ENCODE data around the gene TMEM259. TPM values are rescaled to one million over a fixed set of nuclear protein-coding genes. Genes with fewer than 3 reads are reported as not detected.

Gene TMEM259
- total and polyA plus RNA-seq, 2 of the 13 experiments (the other 11 are each of a cell fraction or from before 2014, with no cell fraction given): 64.7 to 164 TPM

- TF ChIP-seq TFE3 (CRISPR knock-in tag; IDR thresholded peaks at IDR 0.05) (peak; percentile 52; the same call in 1 of the 2 replicates), MNT (IDR thresholded peaks at IDR 0.05) (no peak), HES4 (CRISPR knock-in tag; IDR thresholded peaks at IDR 0.05; ENCODE audit: borderline replicate concordance) (no peak; the same call in 1 of the 2 replicates), PLSCR1 (CRISPR knock-in tag; IDR thresholded peaks at IDR 0.05; ENCODE audit: borderline replicate concordance) (no peak), ZNF501 (CRISPR knock-in tag; IDR thresholded peaks at IDR 0.05) (no peak), KMT2A (CRISPR knock-in tag; IDR thresholded peaks at IDR 0.05) (peak; percentile 49; the same call in 1 of the 2 replicates), RFX5 (IDR thresholded peaks at IDR 0.05; ENCODE audit: low read depth, low read length) (no peak), HNF4A (CRISPR knock-in tag; IDR thresholded peaks at IDR 0.05) (peak; percentile 94), KLF11 (CRISPR knock-in tag; IDR thresholded peaks at IDR 0.05) (peak; percentile 80; the same call in 1 of the 2 replicates), ATF5 (CRISPR knock-in tag; IDR thresholded peaks at IDR 0.05; ENCODE audit: low read depth) (no peak), PBX2 (CRISPR knock-in tag; IDR thresholded peaks at IDR 0.05) (no peak), TERF1 (CRISPR knock-in tag; IDR thresholded peaks at IDR 0.05) (no peak), ARNTL (CRISPR knock-in tag; IDR thresholded peaks at IDR 0.05) (peak; percentile 82), TGIF2 (CRISPR knock-in tag; IDR thresholded peaks at IDR 0.05) (no peak), POLR2AphosphoS5 (IDR thresholded peaks at IDR 0.05; ENCODE audit: low read depth, low read length) (no peak), BORCS8-MEF2B (CRISPR knock-in tag; IDR thresholded peaks at IDR 0.05) (0 out of 2 replicates have a peak, but pooled peaks have one; percentile 41), NFIC (IDR thresholded peaks at IDR 0.05; ENCODE audit: low read length) (no peak), MTF2 (CRISPR knock-in tag; IDR thresholded peaks at IDR 0.05; ENCODE audit: borderline replicate concordance) (no peak), FOXO1 (CRISPR knock-in tag; IDR thresholded peaks at IDR 0.05) (peak; percentile 9; the same call in 1 of the 2 replicates), GFI1 (CRISPR knock-in tag; IDR thresholded peaks at IDR 0.05; ENCODE audit: borderline replicate concordance) (peak; percentile 21; the same call in 1 of the 2 replicates), ZNF18 (CRISPR knock-in tag; IDR thresholded peaks at IDR 0.05; ENCODE audit: insufficient replicate concordance) (no peak), DR1 (CRISPR knock-in tag; IDR thresholded peaks at IDR 0.05) (peak; percentile 69; the same call in 1 of the 2 replicates)
Observed at GRCh38 chr19:993361-993830, 27.5 kb downstream of the TMEM259 start (continued).

Data from HepG2 (cell line).